ENCODE results near the gene ZNF469.

- TF ChIP-seq POLR2AphosphoS5 (IDR thresholded peaks at IDR 0.05; ENCODE audit: borderline replicate concordance, low read depth, low read length), result no peak
- no peak for TF ChIP-seq EZH2 (IDR thresholded peaks at IDR 0.05)
- no peak for TF ChIP-seq FOXP2 (optimal IDR thresholded peaks at IDR 0.05; ENCODE audit: control extremely low read depth, extremely low read length, insufficient read depth)
Observed at GRCh38 chr16:88338896-88339295, 43.9 kb upstream of the ZNF469 start.

Measured in SK-N-MC (cell line).